LNCaP clone FGC (cell line): ENCODE data around the gene COL1A2.

Source experiments
- DNase-seq: peaks from one replicate; pipeline ENCODE4 v3.0.0-alpha.2; 2011; ENCODE audit warnings: low read depth
- H3K4me3 ChIP-seq: 2 replicates; pipeline ENCODE4 v1.5.1; 2011; ENCODE audit warnings: mild to moderate bottlenecking, low read depth, low read length, control low read depth
- CTCF ChIP-seq: IDR thresholded peaks from 2 replicates; pipeline ENCODE4 v1.5.1; 2012; ENCODE audit warnings: mild to moderate bottlenecking; ENCODE audit not compliant: control insufficient read depth, insufficient read depth; ENCODE audit errors: extremely low read depth

Gene COL1A2

GRCh38 chr7:94396596-94396995 is 1.9 kb downstream of the COL1A2 start:
- TF ChIP-seq CTCF, result no peak
- no peak overlapping the region for H3K4me3 ChIP-seq
- no peak for DNase-seq

DNA sequence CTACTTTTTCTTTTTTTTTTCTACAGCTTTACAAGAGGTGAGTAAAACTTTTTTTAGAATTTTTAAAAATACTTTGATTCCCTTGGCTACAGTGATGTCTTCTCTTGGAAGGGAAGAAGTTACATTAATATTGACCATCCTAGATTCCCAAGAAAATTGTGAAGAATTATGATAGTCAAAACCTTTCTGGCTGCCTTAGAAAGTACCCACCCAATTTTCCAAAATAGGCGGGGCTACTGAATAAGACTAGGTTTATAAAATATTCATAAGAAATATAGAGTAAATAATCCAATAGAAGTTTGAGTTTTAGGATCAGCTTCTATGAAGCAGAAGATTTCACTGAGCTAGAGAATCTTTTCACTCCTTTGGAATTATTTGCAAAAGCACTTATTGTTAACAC is 3.0 kb downstream of the COL1A2 start:
- no peak for DNase-seq
- no peak for TF ChIP-seq CTCF
- H3K4me3 ChIP-seq, result no peak overlapping the region

GRCh38 chr7:94398841-94399240 is 4.1 kb downstream of the COL1A2 start:
- no peak for DNase-seq
- no peak for TF ChIP-seq CTCF
- no peak overlapping the region for H3K4me3 ChIP-seq

- no peak overlapping the region for H3K4me3 ChIP-seq
- no peak for TF ChIP-seq CTCF
- DNase-seq, result no peak
Measured at GRCh38 chr7:94400022-94400421, 5.3 kb downstream of the COL1A2 start.

GRCh38 chr7:94400643-94401427 is 6.1 kb downstream of the COL1A2 start:
- no peak for TF ChIP-seq CTCF
- no peak overlapping the region for H3K4me3 ChIP-seq

GRCh38 chr7:94401428-94401814 is 6.7 kb downstream of the COL1A2 start:
- no peak overlapping the region for H3K4me3 ChIP-seq
- DNase-seq, result no peak
- no peak for TF ChIP-seq CTCF

More at GRCh38 chr7:94400643-94401427, 6.1 kb downstream of the COL1A2 start:
- no peak for DNase-seq

- no peak overlapping the region for H3K4me3 ChIP-seq
- no peak for DNase-seq
- TF ChIP-seq CTCF, result no peak
Measured at GRCh38 chr7:94403546-94403945, 8.9 kb downstream of the COL1A2 start.
